Measurements from ENCODE around the gene PREX1.

PREX1 gene

GRCh38 chr20:48732081-48732829, 95.5 kb downstream of the PREX1 start:
- Histone ChIP-seq H3K27ac (ENCODE audit: low read length) (no peak overlapping the region), H3K27me3 (ENCODE audit: insufficient read depth, low read length) (no peaks in the 10 kb centered on the region)

DNA sequence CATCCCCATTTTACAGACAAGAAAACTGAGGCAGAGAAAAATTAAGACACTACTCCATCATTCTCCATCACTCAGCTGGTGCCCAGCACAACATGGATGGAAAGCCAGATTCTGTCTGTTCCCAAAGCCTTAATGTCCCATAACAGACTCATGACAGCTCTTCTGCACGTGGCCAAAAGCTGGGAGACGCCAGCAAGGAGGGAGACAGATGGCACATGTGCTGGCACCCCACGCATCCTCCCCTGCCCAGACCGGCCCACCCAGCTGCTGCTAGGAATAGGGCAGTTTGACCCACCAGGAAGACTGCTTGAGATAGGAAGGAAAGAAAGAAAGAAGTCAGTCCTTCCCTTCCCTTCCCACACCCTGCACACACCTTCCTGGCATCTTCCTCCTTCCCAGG, 96.3 kb downstream of the PREX1 start:
- Histone ChIP-seq H3K27ac (ENCODE audit: low read length) (no peak overlapping the region), H3K4me3 (ENCODE audit: low read length) (no peak overlapping the region), H3K9me3 (ENCODE audit: insufficient read depth, low read depth, low read length) (no peaks in the 10 kb centered on the region), H3K9ac (ENCODE audit: low read depth, low read length) (no peak overlapping the region), H3K27me3 (ENCODE audit: insufficient read depth, low read length) (no peaks in the 10 kb centered on the region), H3K4me1 (ENCODE audit: insufficient read depth, low read length) (no peaks in the 10 kb centered on the region; the same call in 1 of the 2 replicates), H3K36me3 (ENCODE audit: insufficient read depth, low read depth, low read length) (no peaks in the 10 kb centered on the region)

More at GRCh38 chr20:48732081-48732829, 95.5 kb downstream of the PREX1 start:
- Histone ChIP-seq H3K4me3 (ENCODE audit: low read length) (no peak overlapping the region), H3K36me3 (ENCODE audit: insufficient read depth, low read depth, low read length) (no peaks in the 10 kb centered on the region), H3K9ac (ENCODE audit: low read depth, low read length) (no peak overlapping the region), H3K4me1 (ENCODE audit: insufficient read depth, low read length) (no peaks in the 10 kb centered on the region; the same call in 1 of the 2 replicates), H3K9me3 (ENCODE audit: insufficient read depth, low read depth, low read length) (no peaks in the 10 kb centered on the region)

DNA sequence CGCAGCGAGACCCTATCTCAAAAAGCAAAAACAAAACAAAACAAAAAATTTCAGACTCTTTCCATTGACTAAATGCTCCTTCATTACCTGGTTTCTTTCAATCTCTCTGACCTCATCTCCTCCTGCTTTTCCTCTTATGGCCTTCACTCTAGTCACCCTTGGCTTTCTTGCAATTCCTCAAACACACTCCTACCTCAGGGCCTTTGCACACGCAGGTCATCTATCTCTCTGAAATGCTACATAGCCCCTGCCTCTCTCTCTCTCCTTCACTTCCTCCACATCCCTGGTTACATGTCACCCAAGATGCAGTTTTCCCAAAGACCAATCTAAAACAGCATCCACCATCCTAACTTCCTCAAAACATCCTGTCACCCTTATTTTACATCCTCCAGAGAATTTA, 96.8 kb downstream of the PREX1 start:
- Histone ChIP-seq H3K4me1 (ENCODE audit: insufficient read depth, low read length) (no peaks in the 10 kb centered on the region; the same call in 1 of the 2 replicates), H3K9me3 (ENCODE audit: insufficient read depth, low read depth, low read length) (no peaks in the 10 kb centered on the region), H3K27me3 (ENCODE audit: insufficient read depth, low read length) (no peaks in the 10 kb centered on the region), H3K9ac (ENCODE audit: low read depth, low read length) (no peak overlapping the region), H3K36me3 (ENCODE audit: insufficient read depth, low read depth, low read length) (no peaks in the 10 kb centered on the region), H3K27ac (ENCODE audit: low read length) (no peak overlapping the region), H3K4me3 (ENCODE audit: low read length) (no peak overlapping the region)

DNA sequence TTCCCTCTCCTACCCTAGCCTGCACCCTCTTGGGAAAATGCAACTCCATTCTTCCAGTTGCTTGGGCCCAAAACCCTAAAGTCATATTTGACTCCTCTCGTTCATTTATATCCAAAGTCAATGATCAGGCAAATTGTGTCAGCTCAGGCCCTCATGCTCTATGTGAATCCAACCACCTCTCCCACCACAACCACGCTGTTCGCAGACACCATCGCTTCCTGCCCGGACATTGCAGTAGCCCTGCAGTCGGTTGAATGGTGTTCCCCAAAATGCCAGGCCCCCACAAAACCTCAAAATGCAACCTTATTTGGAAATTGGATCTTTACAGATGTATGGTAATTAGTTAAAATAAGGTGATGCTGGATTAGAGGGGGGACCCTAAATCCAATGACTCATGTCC, 98.3 kb downstream of the PREX1 start:
- Histone ChIP-seq H3K36me3 (ENCODE audit: insufficient read depth, low read depth, low read length) (0 out of 2 replicates have a peak, but pooled peaks cover 5% of the 10 kb centered on the region), H3K4me1 (ENCODE audit: insufficient read depth, low read length) (no peaks in the 10 kb centered on the region; the same call in 1 of the 2 replicates), H3K9ac (ENCODE audit: low read depth, low read length) (no peak overlapping the region), H3K27me3 (ENCODE audit: insufficient read depth, low read length) (no peaks in the 10 kb centered on the region), H3K27ac (ENCODE audit: low read length) (no peak overlapping the region), H3K9me3 (ENCODE audit: insufficient read depth, low read depth, low read length) (no peaks in the 10 kb centered on the region), H3K4me3 (ENCODE audit: low read length) (no peak overlapping the region)

- H3K36me3 ChIP-seq (ENCODE audit: insufficient read depth, low read depth, low read length) = 0 out of 2 replicates have a peak, but pooled peaks cover 5% of the 10 kb centered on the region
- no peak overlapping the region for H3K4me3 ChIP-seq (ENCODE audit: low read length)
- no peak overlapping the region for H3K27ac ChIP-seq (ENCODE audit: low read length)
- H3K27me3 ChIP-seq (ENCODE audit: insufficient read depth, low read length) = no peaks in the 10 kb centered on the region
- H3K9ac ChIP-seq (ENCODE audit: low read depth, low read length) = no peak overlapping the region
- H3K9me3 ChIP-seq (ENCODE audit: insufficient read depth, low read depth, low read length) = no peaks in the 10 kb centered on the region
- H3K4me1 ChIP-seq (ENCODE audit: insufficient read depth, low read length) = no peaks in the 10 kb centered on the region; the same call in 1 of the 2 replicates
Observed at GRCh38 chr20:48728042-48728825, 99.6 kb downstream of the PREX1 start.

DNA sequence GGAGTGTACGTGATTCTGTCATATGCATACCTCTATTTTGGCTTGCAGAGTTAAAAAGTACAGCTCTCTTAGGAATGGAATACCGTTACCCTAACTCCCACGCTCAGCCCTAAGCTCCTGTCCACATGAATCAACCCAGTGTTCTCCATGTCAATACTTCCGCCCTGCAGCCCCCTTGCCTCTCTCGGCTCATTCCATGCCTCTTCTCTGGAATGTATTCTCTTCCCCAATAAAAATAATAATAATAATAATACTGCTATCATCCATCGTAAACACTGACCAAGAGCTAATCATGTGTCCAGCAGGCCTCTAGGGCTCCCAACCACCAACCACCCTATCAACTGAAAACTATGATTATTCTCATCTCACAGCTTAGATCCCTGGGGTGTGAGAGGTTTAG, 100.6 kb downstream of the PREX1 start:
- Histone ChIP-seq H3K27me3 (ENCODE audit: insufficient read depth, low read length) (no peaks in the 10 kb centered on the region), H3K4me1 (ENCODE audit: insufficient read depth, low read length) (no peaks in the 10 kb centered on the region; the same call in 1 of the 2 replicates), H3K27ac (ENCODE audit: low read length) (no peak overlapping the region), H3K9ac (ENCODE audit: low read depth, low read length) (no peak overlapping the region), H3K9me3 (ENCODE audit: insufficient read depth, low read depth, low read length) (no peaks in the 10 kb centered on the region), H3K36me3 (ENCODE audit: insufficient read depth, low read depth, low read length) (0 out of 2 replicates have a peak, but pooled peaks cover 5% of the 10 kb centered on the region), H3K4me3 (ENCODE audit: low read length) (no peak overlapping the region)

- Histone ChIP-seq H3K4me3 (ENCODE audit: low read length) (no peak overlapping the region), H3K9ac (ENCODE audit: low read depth, low read length) (no peak overlapping the region), H3K4me1 (ENCODE audit: insufficient read depth, low read length) (no peaks in the 10 kb centered on the region; the same call in 1 of the 2 replicates), H3K27ac (ENCODE audit: low read length) (no peak overlapping the region), H3K9me3 (ENCODE audit: insufficient read depth, low read depth, low read length) (no peaks in the 10 kb centered on the region), H3K27me3 (ENCODE audit: insufficient read depth, low read length) (no peaks in the 10 kb centered on the region), H3K36me3 (ENCODE audit: insufficient read depth, low read depth, low read length) (0 out of 2 replicates have a peak, but pooled peaks cover 5% of the 10 kb centered on the region)
Observed at GRCh38 chr20:48725555-48725991, 102.2 kb downstream of the PREX1 start.

GRCh38 chr20:48724891-48725554, 102.8 kb downstream of the PREX1 start:
- Histone ChIP-seq H3K36me3 (ENCODE audit: insufficient read depth, low read depth, low read length) (0 out of 2 replicates have a peak, but pooled peaks cover 5% of the 10 kb centered on the region), H3K4me1 (ENCODE audit: insufficient read depth, low read length) (no peaks in the 10 kb centered on the region; the same call in 1 of the 2 replicates), H3K4me3 (ENCODE audit: low read length) (no peak overlapping the region), H3K27me3 (ENCODE audit: insufficient read depth, low read length) (no peaks in the 10 kb centered on the region), H3K27ac (ENCODE audit: low read length) (no peak overlapping the region), H3K9ac (ENCODE audit: low read depth, low read length) (no peak overlapping the region), H3K9me3 (ENCODE audit: insufficient read depth, low read depth, low read length) (no peaks in the 10 kb centered on the region)

GRCh38 chr20:48724382-48724781, 103.4 kb downstream of the PREX1 start:
- H3K27ac ChIP-seq (ENCODE audit: low read length) = no peak overlapping the region
- H3K9me3 ChIP-seq (ENCODE audit: insufficient read depth, low read depth, low read length) = no peaks in the 10 kb centered on the region
- H3K4me1 ChIP-seq (ENCODE audit: insufficient read depth, low read length) = no peaks in the 10 kb centered on the region; the same call in 1 of the 2 replicates
- H3K27me3 ChIP-seq (ENCODE audit: insufficient read depth, low read length) = no peaks in the 10 kb centered on the region
- H3K9ac ChIP-seq (ENCODE audit: low read depth, low read length) = no peak overlapping the region
- H3K4me3 ChIP-seq (ENCODE audit: low read length) = no peak overlapping the region
- 0 out of 2 replicates have a peak, but pooled peaks cover 5% of the 10 kb centered on the region for H3K36me3 ChIP-seq (ENCODE audit: insufficient read depth, low read depth, low read length)

DNA sequence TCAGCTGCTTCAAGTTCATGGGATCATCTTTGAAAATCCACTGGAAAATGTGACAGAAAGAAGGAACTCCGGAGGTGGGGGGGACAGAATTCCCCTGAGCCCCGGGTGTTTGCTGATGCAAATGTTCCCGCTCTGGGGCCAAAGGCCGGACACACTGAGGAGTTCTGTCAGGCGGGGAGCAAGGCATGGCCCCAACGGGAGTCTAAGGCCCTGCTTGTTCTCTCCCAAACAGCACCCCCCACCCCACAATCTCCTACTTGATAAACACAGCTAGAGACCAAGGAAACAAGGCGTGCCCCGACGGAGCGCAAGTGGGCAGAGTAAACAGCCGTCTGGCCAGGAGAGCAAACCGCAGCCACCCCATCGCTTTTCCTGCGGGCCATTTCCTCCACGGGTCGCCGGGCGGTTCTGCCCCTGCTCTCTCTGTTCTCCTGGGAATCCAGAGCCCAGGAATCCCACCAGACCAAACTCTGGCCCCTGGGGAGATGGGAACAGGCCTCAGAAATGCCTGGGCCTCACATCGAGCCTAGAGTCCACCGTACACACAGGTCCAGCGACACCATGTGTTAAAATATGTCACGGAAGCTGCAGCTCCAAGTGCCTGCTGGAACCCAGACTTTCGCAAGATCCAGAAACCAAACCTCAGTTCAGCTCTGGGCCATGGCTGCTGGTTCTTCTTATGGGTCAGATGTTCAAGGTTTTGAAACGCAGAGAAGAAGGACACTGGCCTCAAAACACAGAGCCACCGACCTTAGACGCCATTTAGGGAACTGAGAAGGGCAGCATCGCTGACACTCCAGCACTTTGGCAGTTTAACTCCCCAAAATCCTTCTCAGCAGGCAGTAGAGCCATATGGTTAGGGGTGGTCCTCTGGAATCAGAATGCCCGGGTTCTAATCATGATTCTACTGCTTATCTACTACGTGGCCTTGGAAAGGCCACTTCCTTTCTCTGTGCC, 104.2 kb downstream of the PREX1 start:
- Histone ChIP-seq H3K27me3 (ENCODE audit: insufficient read depth, low read length) (no peaks in the 10 kb centered on the region), H3K4me1 (ENCODE audit: insufficient read depth, low read length) (no peaks in the 10 kb centered on the region; the same call in 1 of the 2 replicates), H3K27ac (ENCODE audit: low read length) (no peak overlapping the region)

More for the DNA sequence above, 104.2 kb downstream of the PREX1 start:
- no peaks in the 10 kb centered on the region for H3K9me3 ChIP-seq (ENCODE audit: insufficient read depth, low read depth, low read length)
- no peak overlapping the region for H3K4me3 ChIP-seq (ENCODE audit: low read length)
- H3K36me3 ChIP-seq (ENCODE audit: insufficient read depth, low read depth, low read length) = 0 out of 2 replicates have a peak, but pooled peaks cover 5% of the 10 kb centered on the region
- no peak overlapping the region for H3K9ac ChIP-seq (ENCODE audit: low read depth, low read length)
